Hematopoietic multipotent progenitor cell treated with erythropoietin and hydrocortisone succinate and interleukin-3 and kit ligand, for 17 days (in vitro differentiated cells): ENCODE results near the gene MAD1L1.

ENCODE experiments used
- DNase-seq: peaks from one replicate; pipeline ENCODE4 v3.0.0-alpha.2; 2015; ENCODE audit warnings: low spot score

Gene MAD1L1

DNA sequence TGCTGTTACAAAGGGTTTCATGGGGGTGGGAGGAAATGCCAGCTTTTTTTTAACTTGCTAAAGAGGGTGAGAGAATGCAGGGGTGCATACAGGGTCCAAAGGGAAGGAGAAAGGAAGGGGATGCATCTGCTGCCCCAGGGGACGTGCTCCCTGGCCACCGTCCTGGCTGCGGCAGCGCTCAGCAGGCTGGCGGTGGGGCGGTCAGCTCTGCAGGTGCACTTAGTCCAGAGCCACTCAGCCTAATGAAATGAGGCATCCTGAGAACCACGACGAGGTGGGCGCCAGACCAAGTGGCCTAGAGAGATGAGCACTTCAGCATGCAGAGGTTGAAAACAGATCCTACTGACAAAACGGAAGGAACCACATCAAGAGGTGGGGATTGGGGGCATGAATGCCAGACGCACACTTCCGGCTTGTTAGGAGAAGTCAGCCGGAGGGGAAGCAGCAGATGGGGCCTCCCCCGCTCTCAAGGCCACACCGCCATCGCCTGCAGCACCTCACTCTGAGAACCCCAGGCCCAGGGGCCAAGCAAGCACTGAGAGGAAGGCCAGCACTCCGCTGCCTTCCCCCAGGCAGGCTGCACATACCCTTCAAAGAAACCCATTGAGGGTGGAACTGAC lies 94.5 kb downstream of the MAD1L1 start:
- no peak for DNase-seq

DNA sequence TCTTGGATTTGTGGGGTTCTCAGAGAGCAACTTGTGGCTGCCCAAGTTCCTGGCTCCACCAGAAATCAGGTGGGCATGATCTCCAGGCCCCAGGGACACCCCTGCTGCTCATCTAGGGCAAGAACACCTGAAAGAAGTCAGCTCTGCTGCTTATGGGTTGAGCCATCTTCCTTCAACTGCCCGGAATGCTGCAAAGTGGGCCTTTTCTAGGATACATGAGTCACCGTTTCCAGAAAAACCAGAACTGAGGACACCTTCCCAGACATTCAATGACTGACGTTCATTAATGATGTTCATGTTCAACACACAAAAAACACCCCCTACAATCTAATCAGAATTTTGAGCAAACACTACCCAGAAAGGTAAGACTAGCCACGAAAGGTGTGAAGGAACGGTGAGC lies 98.0 kb downstream of the MAD1L1 start:
- no peak for DNase-seq

DNA sequence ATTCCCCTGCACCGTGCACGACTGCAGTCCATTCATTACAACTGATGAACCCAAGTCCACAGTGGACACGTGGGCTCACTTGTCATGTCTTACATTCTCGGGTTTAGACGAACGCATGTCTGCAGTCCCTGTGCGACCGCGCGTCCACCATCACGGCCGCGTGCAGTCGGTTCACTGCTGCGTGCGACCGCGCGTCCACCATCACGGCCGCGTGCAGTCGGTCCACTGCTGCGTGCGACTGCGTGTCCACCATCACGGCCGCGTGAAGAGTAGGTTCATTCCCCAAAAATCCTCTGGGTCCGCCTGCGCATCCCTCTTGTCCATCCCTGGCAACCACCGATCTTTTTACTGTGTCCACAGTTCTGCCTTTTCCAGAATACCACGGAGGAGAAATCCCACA lies 100.5 kb downstream of the MAD1L1 start:
- no peak for DNase-seq

DNA sequence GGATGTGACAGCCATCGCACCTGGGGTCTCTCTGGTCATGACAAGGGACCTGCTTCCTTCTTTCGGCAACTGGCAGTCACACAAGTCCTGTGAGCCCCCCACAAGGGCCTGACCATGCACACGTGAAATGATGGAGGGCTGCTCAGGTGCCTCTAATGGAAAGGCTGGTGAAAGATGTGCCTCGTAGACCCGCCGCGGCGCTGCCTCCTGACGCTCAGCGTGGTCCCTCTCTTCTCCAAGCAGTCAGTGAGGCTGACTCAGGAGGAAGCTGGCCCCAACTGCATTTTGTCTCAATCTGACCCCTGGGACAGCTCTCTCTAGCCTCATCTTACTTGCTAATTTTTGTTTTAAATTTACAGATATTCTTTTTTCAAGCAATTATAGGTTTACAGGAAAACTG lies 100.9 kb downstream of the MAD1L1 start:
- DNase-seq, result no peak

DNA sequence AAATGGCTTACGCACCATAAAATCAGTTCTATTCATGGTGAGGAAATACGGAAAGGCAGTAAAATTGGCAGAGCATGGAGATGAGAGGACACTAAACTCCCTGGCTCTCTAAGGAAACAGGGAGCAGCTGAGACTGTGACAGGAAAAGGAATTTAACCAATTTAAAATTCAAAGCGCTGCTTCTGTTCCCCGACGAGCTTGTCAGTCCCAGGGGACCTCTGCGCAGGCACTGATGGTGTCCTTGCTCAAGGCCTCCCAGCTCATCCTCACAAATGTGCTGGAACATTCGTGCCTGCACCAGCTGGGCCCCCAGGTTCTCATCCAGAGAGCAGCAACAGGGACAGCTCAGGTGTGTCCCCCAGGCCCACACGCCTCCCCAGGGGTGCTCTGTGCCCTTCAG lies 101.4 kb downstream of the MAD1L1 start:
- DNase-seq, result no peak

DNA sequence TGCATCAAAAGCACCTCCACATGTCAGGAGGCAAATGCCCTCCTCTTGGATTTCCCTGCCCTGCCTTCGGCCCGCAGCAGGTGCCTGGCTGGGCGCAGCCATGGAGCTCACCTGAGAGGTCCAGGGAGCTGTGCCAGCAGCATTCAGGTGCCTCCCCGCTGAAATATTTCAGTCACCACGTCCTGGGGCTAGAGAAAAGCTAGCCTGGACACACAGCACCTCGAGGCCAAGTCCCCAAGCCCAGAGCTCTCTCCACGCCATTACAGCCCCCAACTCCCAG lies 102.7 kb downstream of the MAD1L1 start:
- DNase-seq, result no peak

DNA sequence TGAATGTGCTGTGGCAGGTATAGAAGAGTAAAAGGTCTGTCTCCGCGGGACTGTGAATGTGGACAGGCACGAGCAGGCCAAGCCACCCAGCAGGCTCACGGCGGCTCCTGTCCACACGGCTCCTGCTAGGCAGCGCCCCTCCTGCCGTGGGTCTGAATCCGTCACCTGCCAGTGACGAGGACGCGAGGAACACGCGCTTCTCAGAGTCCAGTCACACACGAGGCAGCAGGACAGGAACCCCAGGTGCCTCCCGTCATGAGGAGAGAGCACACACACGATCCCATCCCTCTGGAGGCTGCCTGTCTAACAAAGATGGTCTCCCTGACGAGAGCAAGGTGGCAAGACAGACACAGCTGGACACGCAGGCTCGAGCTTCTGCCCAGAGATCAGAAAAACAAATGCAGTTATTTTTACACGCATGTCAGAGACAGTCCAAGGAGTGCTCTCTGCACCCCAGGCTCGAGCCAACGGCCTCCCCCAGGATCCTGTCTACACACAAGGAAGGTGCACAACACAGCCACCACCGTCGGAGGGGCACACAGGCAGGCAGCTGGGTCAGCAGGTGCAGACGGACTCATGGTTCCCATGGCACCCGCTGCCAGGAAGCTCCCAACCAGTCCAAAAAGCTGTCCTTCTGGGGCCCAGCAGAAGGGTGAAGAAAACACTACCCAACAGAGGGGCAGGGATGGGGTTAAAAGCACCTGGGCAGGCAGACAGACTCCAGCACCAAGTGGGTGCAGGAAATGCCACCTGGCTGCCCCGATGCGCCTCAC lies 103.2 kb downstream of the MAD1L1 start:
- DNase-seq, result no peak

DNA sequence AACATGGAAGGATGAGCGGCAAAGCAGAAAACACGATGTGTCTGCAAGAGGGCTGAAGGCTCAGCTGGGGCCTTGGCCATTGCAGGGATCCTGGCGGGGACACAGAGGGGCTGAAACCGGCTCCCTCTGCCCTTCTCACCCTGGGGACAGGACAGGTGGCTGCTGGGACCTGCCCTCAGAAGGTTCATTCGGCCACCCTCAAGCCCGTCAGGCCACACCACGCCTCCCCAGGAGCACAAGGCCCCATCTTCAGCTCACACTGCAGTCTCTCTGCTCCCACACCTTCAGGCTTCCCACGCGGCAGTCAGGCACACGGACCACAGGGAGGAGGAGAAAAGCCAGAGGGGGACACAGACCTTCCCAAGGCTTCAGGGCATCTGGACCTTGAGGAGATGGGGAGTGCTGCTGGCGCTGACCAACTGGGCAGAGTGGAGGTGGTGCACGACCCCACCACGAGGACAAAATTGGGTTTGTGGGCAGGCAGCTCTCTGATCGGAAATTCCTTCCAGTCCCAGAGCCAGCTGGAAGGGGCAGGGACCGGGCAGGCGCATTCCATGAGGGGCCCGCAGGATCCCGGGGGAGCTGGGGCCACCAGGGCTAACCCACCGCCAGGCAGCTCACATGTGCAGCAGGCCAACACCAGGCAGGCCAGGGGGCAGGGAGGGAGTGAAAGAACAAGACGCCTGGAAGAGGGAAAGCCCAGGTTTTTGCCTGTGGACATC lies 104.0 kb downstream of the MAD1L1 start:
- no peak for DNase-seq

DNA sequence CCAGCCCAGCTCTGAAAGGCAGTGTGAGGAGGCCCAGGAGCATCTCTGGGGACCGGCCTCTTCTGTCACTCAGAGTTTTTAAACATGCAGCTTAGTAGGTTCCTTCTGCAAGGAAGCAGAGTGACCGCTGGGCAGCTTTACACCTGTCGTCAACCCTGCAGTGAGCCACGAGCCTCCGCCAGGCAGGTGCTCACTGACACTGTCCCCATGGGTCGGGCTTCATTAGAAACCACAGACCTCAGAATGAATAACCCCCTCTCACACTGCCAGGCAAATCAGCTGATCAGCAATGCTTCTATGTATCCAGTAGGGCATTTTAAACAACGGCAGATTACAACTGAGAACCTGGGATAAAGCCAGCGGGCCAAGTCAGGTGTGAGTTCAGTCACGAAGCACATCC lies 106.1 kb downstream of the MAD1L1 start:
- DNase-seq, result no peak

DNA sequence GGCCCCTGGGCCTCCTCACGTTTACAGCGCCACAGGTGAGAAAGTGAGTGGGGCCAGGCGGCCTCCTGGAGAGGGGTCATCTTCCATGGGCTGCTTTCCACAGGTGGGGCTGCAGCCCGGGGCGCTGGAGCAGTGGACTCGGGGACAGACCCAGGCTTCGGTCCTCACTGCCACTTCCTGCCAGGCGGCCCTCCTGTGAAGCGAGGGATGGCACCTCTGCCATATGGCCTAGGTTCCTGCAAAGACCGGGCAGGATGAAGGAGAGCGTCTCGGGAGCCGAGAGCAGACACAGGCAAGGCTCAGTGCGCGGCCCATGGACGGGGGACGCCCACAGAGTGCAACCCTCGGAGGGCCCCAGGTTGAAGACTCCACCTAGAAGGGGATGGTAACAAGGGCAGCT lies 106.8 kb downstream of the MAD1L1 start:
- no peak for DNase-seq

DNA sequence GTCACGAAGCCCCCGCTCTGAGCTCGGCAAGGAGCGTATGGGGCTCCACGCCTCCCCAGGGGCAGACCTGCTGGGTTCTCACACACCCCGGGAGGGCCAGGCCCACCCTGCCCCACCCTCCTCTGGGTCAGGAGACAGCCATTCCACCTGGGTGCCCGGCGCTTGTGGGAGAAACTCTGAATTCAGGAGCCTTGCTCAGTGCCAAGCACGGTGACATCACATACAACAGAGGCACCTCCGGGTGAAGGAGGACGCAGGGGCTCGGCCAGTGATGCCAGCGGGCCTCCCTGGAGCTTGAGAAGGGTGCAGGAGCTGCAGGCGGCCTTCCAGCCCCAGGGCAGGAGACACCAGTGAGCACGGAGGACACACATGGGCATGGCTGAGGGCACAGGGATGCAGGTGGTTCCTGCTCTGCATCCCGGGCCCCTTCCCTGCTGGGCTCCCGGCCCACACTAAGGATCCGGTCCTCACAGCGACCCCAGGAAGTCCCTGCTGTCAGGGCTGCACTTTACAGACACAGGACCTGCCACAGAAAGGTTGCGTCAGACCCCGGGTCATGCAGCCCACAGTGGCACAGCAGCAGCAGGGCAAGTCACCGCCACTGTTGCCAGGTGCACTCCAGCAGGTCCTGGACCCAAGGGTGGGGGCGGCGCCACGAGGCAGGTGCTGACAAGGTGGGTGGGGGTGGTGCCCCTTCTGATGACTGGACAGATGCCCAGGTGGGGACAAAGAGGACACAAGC lies 108.0 kb downstream of the MAD1L1 start:
- no peak for DNase-seq

DNA sequence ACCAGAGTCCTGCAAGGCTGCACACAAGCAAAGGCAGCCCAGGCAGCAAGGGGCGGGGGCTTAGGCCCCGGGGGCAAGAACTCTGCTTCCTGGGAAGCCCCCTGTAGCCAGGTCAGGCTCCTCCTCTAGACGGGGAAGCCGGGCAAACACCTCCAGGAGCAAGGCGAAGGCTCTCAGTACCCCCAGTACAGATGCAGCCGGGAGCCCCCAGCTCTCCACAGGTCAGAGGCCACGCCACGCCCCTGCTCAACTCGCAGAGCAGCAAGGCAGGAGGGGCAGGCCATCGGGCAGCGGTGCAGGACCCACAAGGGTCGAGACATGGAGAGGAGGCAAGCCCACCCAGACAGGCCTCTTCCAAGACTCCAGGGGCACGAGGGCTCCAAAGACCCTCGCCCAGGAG lies 108.8 kb downstream of the MAD1L1 start:
- no peak for DNase-seq

DNA sequence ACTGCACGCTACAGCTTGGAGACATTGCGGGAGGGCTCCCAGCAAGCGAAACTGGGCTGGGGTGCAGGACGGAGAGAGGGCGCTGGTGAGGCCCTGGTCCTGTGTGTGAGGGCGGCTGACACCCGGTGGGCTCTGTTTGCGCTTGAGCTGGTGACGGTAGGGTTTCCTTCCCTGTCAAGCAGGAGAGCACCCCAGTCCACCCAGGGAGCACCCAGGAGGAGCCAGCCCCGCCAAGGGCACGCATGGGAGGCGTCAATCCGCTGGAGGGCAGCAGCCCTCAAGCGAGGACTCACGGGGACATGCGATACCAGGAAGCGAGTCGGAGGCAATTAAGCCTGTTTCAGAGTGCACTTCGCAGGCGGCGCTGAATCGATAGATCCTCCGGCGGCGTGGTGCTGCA lies 109.4 kb downstream of the MAD1L1 start:
- no peak for DNase-seq

DNA sequence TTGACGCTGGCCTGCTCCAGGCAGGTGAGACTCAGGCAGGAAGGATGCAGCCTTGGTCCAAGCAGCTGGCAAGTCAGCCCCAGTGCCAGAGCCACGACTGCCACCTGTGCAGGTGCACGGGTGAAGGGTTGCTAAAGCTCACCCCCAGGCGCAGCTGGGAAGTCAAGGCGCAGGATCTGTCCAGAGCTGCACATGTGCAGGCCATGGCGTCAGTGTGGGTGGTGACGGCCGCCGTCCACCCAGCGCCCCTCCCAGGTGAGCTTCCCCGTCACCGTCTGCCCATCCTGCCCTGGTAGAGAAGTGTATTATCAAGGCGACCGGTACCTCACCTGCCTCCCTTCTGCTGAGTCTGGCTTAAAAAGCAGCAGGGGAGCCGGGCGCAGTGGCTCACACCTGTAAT lies 110.1 kb downstream of the MAD1L1 start:
- no peak for DNase-seq

DNA sequence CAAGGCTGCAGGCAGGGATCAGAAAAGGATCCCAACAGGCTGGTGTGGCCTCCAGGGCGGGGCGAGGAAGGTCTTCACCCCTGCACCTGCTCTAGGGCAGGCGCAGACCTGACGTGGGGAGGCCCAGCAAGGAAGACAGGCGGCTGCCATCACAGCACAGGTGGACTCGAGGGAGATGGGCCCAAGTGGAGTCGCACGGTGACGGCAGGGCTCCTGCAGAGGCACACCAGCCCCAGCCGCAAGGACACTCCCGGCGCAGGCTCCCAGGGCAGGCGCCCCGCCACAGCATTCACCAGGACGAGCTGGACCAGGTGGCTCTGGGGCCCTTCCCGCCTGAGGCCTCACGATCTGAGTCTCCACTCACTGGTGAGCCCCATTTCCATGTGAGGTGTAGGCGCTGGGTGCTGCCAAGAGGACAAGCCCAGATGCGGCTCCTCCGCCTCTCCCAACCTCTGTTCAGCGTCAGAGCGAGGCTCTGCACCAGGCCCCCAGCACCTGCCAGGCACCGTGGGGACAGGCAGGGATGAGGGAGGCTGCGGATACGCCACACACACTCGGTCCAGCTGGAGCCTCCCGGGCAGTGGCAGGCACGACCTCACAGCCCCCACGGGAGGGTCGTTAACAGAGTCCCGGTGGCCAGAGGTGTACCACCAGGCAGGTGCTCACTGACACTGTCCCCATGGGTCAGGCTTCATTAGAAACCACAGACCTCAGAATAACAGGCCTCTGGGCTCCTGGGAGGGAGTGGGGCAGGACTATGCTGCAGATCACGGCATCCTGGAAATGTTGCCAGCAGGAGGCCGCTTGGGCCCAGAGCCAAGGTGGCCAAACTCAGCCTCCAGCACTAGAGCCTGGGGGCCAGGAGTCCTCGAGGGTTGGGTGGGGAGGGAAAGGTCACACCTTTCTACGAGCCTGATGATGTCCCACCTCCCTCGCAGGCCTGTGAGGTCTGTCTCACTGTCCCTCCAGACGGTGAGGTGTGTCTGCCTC lies 111.6 kb downstream of the MAD1L1 start:
- DNase-seq, result no peak

DNA sequence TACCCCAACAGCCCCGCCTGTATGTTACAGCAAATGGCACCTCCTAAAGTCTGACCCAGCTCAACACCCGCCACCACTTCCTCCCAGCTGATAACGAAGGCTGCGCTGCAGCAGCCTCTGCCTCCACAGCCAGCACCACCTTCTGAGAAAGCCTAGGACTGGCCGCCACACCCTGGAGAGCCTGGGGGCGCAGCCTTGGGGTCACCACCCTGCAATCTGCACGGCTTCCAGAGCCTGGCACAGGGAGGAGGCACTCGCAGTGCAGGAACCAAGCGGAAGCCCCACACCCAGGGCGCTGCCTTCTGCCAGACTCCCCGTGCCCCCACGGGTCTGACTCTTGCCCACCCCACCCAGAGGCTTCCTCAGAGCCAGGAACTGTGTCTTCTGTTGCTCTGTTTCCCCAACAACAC lies 112.5 kb downstream of the MAD1L1 start:
- DNase-seq, result no peak

DNA sequence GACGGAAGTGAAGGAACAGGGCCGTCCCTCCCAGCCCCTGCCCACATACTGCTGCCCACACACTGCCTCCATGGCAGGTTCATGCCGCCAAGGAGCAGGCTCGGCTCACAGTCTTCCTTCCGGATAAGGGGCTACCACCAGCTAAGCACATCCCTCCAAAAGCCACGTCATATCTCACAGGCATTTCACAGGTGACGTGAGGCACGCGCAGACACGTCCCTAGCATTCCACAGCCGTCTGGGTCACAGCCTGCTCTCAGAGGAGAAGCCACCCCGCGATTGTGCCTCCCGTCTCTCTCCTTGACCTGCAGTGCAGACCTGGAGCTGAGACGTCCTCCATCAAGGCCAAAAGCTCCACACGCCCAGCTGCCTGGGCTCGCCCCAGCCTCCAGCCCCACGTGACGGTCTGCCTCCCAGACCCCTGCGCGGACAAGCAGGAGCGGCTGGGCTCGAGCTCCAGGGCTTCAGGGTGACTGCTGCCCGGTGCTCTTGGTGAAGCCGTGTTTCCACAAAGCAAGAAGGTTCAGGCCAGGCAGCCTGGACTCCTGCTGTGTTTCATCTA lies 114.0 kb downstream of the MAD1L1 start:
- no peak for DNase-seq

DNA sequence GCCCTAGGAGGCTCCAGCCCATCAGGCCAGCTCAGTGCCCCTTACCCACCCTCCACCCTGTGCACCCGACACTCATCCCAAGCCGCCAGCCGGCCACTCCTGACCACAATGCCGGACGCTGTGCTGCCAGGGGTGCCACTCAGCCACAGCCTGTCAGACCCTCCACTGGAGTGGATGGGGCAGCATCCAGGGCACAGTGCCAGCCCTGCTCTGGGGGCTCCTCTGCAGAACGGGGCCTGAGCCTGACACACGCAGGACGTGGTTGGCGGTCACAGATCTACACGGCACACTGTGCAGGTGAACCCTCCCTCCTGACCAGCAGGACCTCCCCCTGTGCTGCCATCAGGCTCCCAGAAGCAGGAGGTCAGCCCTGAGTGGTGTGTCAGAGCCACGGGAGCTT lies 114.7 kb downstream of the MAD1L1 start:
- DNase-seq, result no peak

DNA sequence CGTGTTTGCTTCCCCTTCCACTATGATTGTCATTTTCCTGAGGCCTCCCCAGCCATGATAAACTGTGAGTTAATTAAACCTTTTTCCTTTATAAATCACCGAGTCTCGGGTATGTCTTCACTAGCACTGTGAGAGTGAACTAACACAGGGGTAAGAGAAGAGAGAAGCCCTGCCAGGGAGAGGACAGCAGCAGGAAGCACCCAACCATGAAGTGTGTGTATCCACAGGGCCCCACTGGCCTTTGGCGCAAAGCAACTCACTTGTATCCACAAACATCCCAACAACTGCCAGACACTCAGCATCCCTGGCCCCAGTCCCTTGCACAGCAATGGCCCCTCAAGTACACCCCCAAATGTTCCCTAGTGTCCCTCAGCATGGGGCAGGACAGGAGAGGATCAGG lies 115.1 kb downstream of the MAD1L1 start:
- no peak for DNase-seq

DNA sequence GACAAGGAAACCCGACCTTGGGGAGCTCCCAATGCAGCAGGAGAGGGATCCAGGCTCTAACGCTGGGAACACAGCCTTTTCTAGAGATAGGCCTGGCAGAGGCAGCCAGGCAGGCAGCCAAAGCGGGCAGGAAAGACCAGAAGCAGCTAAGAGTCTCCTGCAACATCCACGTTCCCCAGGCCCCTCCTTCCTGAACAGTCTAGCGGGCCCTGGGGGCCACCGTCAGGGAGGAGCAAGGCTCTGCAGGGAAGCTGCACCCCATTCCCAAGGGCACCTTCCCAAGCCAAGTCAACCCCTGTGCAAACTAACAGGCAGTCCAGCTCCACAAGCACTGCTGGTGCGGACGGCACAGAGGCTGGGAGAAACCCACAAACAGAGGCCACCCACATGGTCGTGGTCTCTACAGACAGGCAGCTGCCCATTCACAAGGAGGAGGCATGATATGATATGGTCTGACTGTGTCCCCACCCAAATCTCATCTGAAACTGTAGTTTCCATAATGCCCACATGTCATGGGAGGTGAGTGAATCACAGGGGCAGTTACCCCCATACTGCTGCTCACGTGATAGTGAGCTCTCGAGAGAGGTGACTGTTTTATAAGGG lies 115.7 kb downstream of the MAD1L1 start:
- DNase-seq, result no peak

DNA sequence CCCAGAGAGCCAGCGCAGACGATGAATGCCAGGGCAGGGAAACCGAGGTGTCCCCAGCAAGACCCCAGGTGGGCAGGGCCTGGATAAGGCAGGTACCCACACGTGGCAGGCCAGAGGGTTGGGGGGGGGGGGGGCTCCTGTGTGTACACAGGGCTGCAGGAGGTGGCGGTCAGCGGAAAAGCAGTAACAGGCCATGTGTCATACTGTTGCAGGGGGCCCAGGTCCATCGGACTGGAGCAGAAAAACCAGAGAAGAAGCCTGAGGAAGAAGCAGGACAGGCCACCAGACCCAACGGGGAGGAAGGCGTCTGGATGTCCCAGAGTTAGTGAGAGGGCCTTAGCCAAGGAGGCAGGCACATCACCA lies 116.3 kb downstream of the MAD1L1 start:
- DNase-seq, result no peak
